Ovary (tissue), 3 donors: Measurements from ENCODE around the gene SELP.

Source experiments
- CTCF ChIP-seq, 3 donors: fragments of 450-650 bp in 2 of 3; fragments of 200-600 bp in 1 of 3; IDR thresholded peaks; one replicate each; pipeline versions ENCODE4 v1.5.1 to v1.8.0; 2016 to 2022; ENCODE audit warnings: antibody characterized with exemption in 3 of 3, mild to moderate bottlenecking in 1 of 3
- EP300 ChIP-seq: sonication (generic); formaldehyde crosslinking; IDR thresholded peaks from one replicate; pipeline ENCODE4 v1.6.1; 2017; ENCODE audit warnings: antibody characterized with exemption
- donor health status: DM: no; HTN: no; CAD: no.

DNA sequence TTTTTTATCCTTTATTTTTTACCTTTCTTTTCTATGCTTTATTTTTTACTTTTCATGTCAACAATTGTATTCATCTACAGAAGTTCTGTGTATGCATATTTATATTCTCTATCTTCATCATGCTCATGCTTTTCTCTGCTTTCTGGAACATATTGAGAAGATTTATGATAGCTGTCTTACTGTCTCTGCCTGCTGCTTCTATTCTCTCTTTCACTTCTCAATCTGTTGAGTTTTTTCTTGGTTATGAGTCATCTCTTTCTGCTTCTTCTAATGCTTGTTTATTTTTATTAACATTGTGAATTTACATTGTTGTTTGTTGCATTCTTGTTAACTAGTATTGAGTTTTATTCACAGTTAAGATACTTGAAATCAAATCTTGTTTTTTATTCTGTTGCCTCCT, 66.3 kb downstream of the SELP start:
- TF ChIP-seq CTCF (IDR thresholded peaks at IDR 0.05) (no peak), EP300 (no peak)
